GM12878 (cell line): ENCODE data around the gene SRSF3. TPM values are rescaled to one million over a fixed set of nuclear protein-coding genes. Genes with fewer than 3 reads are reported as not detected.

Experiments
- ATAC-seq: fragments of 200-7000 bp; cut with Tn5 transposase; 3 replicates; pipeline ENCODE4 v1.9.1; 2020; ENCODE audit warnings: mild to moderate bottlenecking, moderate library complexity
- BruUV-seq: library from RNA; stranded (reverse); fragments of 400-500 nt; replicated peaks from 2 replicates; lab custom pipeline; 2021; lab: Mats Ljungman, UMichigan
- CTCF ChIA-PET: fragments of 300-600 bp; sonication (Branson Sonifier 250); formaldehyde crosslinking; extraction: SDS; loops from one replicate; lab custom pipeline; 2021; ENCODE audit warnings: inconsistent platforms; lab: Yijun Ruan, JAX
- POLR2A ChIA-PET: fragments of 350-600 bp; formaldehyde crosslinking; extraction: SDS; loops from one replicate; lab custom pipeline; 2021; ENCODE audit warnings: inconsistent platforms; lab: Charles Lee
- RAD21 ChIA-PET: fragments of 300-600 bp; sonication (Branson Sonifier 250); formaldehyde crosslinking; loops from one replicate; lab custom pipeline; 2023; ENCODE audit warnings: antibody characterized with exemption; ENCODE audit not compliant: unreplicated experiment; lab: Charles Lee
- SMC1A ChIA-PET: fragments of 300-600 bp; sonication (Branson Sonifier 250); formaldehyde crosslinking; loops from one replicate; lab custom pipeline; 2023; ENCODE audit not compliant: unreplicated experiment, uncharacterized antibody; lab: Charles Lee
- DNase-seq: peaks from one replicate; pipeline ENCODE4 v3.0.0-alpha.2; 2011; ENCODE audit warnings: low read depth, low spot score
- FAIRE-seq: peaks from 3 replicates; lab custom pipeline; 2011; peaks lifted over from hg19 to GRCh38; lab: Jason Lieb, UNC
- H2AFZ ChIP-seq: 2 replicates; pipeline ENCODE4 v1.6.0; 2011; ENCODE audit warnings: low read depth, low read length, control low read depth; ENCODE audit not compliant: control insufficient read depth
- H3K27ac ChIP-seq: 2 replicates; pipeline ENCODE4 v1.5.1; 2011; ENCODE audit warnings: control low read depth; ENCODE audit not compliant: control insufficient read depth, insufficient read depth
- H3K27me3 ChIP-seq, 2 experiments: replicated peaks in 1 of 2; 2 replicates each; pipeline versions ENCODE4 v1.6.0 to v1.6.1; 2011; ENCODE audit warnings: low read length in 1 of 2; ENCODE audit not compliant: control insufficient read depth in 2 of 2, insufficient read depth in 2 of 2
- H3K36me3 ChIP-seq, 2 experiments: 2 replicates each; pipeline ENCODE4 v1.5.1; 2011; ENCODE audit warnings: low read length in 1 of 2; ENCODE audit not compliant: control insufficient read depth in 2 of 2, insufficient read depth in 2 of 2
- H3K4me1 ChIP-seq: 2 replicates; pipeline ENCODE4 v1.6.1; 2011; ENCODE audit warnings: mild to moderate bottlenecking, low read length, moderate library complexity, mixed read lengths; ENCODE audit not compliant: control insufficient read depth, insufficient read depth
- H3K4me2 ChIP-seq: 2 replicates; pipeline ENCODE4 v1.6.0; 2011; ENCODE audit warnings: control low read depth; ENCODE audit not compliant: control insufficient read depth, insufficient read depth
- H3K4me3 ChIP-seq: fragments of 200-600 bp; sonication (generic); 2 replicates; pipeline ENCODE4 v1.5.1; 2016
- H3K79me2 ChIP-seq: 2 replicates; pipeline ENCODE4 v1.6.0; 2011; ENCODE audit warnings: low read length; ENCODE audit not compliant: control insufficient read depth, insufficient read depth
- H3K9ac ChIP-seq: 2 replicates; pipeline ENCODE4 v1.8.0; 2011; ENCODE audit warnings: low read length, control low read depth, mixed read lengths; ENCODE audit not compliant: control insufficient read depth, insufficient read depth
- H3K9me3 ChIP-seq: replicated peaks from 3 replicates; pipeline ENCODE4 v1.5.1; 2011; ENCODE audit warnings: mild to moderate bottlenecking, low read length; ENCODE audit not compliant: control insufficient read depth, insufficient read depth
- H4K20me1 ChIP-seq: 2 replicates; pipeline ENCODE4 v1.6.0; 2011; ENCODE audit not compliant: control insufficient read depth, insufficient read depth
- BHLHE40 ChIP-seq, 2 experiments: fragments of 450-650 bp in 1 of 2; IDR thresholded peaks; 2 replicates each; pipeline ENCODE4 v1.6.1; 2011 to 2017; ENCODE audit warnings: low read depth in 2 of 2, borderline replicate concordance in 1 of 2, improper control_type of control experiment in 1 of 2, low read length in 1 of 2, mild to moderate bottlenecking in 1 of 2
- BMI1 ChIP-seq: fragments of 450-650 bp; IDR thresholded peaks from 2 replicates; pipeline ENCODE4 v1.6.1; 2016; ENCODE audit warnings: mild to moderate bottlenecking, moderate library complexity, borderline replicate concordance
- CREM ChIP-seq: IDR thresholded peaks from 2 replicates; pipeline ENCODE4 v1.6.1; 2014; ENCODE audit warnings: antibody characterized with exemption, low read depth
- DPF2 ChIP-seq: fragments of 450-650 bp; IDR thresholded peaks from 2 replicates; pipeline ENCODE4 v1.6.1; 2017; ENCODE audit warnings: mild to moderate bottlenecking
- FOS ChIP-seq: IDR thresholded peaks from 3 replicates; pipeline ENCODE4 v1.6.1; 2011; ENCODE audit warnings: borderline replicate concordance; ENCODE audit not compliant: insufficient read length; ENCODE audit errors: extremely low read depth
- HDGF ChIP-seq: fragments of 450-650 bp; IDR thresholded peaks from 2 replicates; pipeline ENCODE4 v1.6.1; 2016; ENCODE audit warnings: antibody characterized with exemption
- LARP7 ChIP-seq: fragments of 450-650 bp; IDR thresholded peaks from 2 replicates; pipeline ENCODE4 v1.6.1; 2017; ENCODE audit warnings: mild to moderate bottlenecking
- MTA2 ChIP-seq: fragments of 450-650 bp; IDR thresholded peaks from 2 replicates; pipeline ENCODE4 v1.6.1; 2016; ENCODE audit warnings: low read depth, mild to moderate bottlenecking, moderate library complexity
- NR2F1 ChIP-seq: fragments of 450-650 bp; conservative IDR thresholded peaks from 2 replicates; pipeline ENCODE4 v1.6.1; 2017; ENCODE audit warnings: mild to moderate bottlenecking
- POLR2AphosphoS2 ChIP-seq: IDR thresholded peaks from 2 replicates; pipeline ENCODE4 v1.6.1; 2011; ENCODE audit warnings: low read depth, mild to moderate bottlenecking, low read length, improper control_type of control experiment, moderate library complexity
- RUNX3 ChIP-seq: IDR thresholded peaks from 2 replicates; pipeline ENCODE4 v1.6.1; 2012; ENCODE audit warnings: low read length, inconsistent platforms
- SMAD5 ChIP-seq: IDR thresholded peaks from 2 replicates; pipeline ENCODE4 v1.6.1; 2016; ENCODE audit warnings: antibody characterized with exemption, low read depth
- STAT1 ChIP-seq: fragments of 450-650 bp; conservative IDR thresholded peaks from 2 replicates; pipeline ENCODE4 v1.6.1; 2014; ENCODE audit warnings: antibody characterized with exemption, mild to moderate bottlenecking
- TAF1 ChIP-seq: IDR thresholded peaks from 2 replicates; pipeline ENCODE4 v1.6.1; 2011; ENCODE audit warnings: mild to moderate bottlenecking, low read depth, low read length, borderline replicate concordance
- TBL1XR1 ChIP-seq: IDR thresholded peaks from 2 replicates; pipeline ENCODE4 v1.6.1; 2012; ENCODE audit warnings: low read depth, low read length, improper control_type of control experiment
- ZNF384 ChIP-seq: IDR thresholded peaks from 2 replicates; pipeline ENCODE4 v1.6.1; 2012; ENCODE audit warnings: low read depth, mild to moderate bottlenecking, low read length, improper control_type of control experiment, borderline replicate concordance
- WGBS: methylation state at CpG from one replicate; pipeline ENCODE4 v1.1.6; 2016; ENCODE audit warnings: low lambda C conversion rate; ENCODE audit not compliant: insufficient replicate concordance, insufficient coverage; ENCODE audit errors: missing lambda C conversion rate; 5-methylcytosine and 5-hydroxymethylcytosine counted together
- in situ Hi-C: fragments of 300-500 bp; cut with MboI; formaldehyde crosslinking; loops from 9 replicates; pipeline ENCODE4 v1.14.3; 2018; ENCODE audit warnings: mixed read lengths
- intact Hi-C: fragments of 100-400 bp; cut with micrococcal nuclease; formaldehyde crosslinking; loops from one replicate; pipeline ENCODE4 v1.14.2; 2022; ENCODE audit not compliant: unreplicated experiment
- polyA plus RNA-seq, 11 experiments: library from polyadenylated mRNA; depleted of rRNA in 4 of 11; unstranded in 6 of 11; stranded (reverse) in 5 of 11; fragments of >200 nt; fragmentation: Nextera tagmentation in 4 of 11; fragmentation: Illumina TruSeq in 1 of 11; extraction: Ambion mirVana in 4 of 11; extraction: Trizol in 1 of 11; gene quantifications; 1 replicate in 1 of 11; 2 replicates in 10 of 11; pipeline versions ENCODE4 v1.2.1 to v1.2.3, GENCODE V29; 2011 to 2016; ENCODE audit warnings: inconsistent platforms in 2 of 11, missing spikeins in 2 of 11, low read depth in 1 of 11
- total RNA-seq, 4 experiments: library from RNA; depleted of rRNA in 3 of 4; stranded (reverse); fragments of >200 nt in 3 of 4; fragmentation: Illumina TruSeq in 1 of 4; extraction: Trizol in 1 of 4; gene quantifications; 2 replicates each; pipeline versions ENCODE4 v1.2.1 to v1.2.3, GENCODE V29; 2013 to 2021
- TF ChIP-seq, protein P1 (sequence below): fragments of 450-650 bp; IDR thresholded peaks from 2 replicates; pipeline ENCODE4 v1.6.1; 2016; ENCODE audit warnings: mild to moderate bottlenecking, moderate library complexity, borderline replicate concordance
- TF ChIP-seq, protein P2 (sequence below): IDR thresholded peaks from 2 replicates; pipeline ENCODE4 v1.6.1; 2011; ENCODE audit warnings: borderline replicate concordance, low read depth, mild to moderate bottlenecking, moderate library complexity, low read length; ENCODE audit not compliant: insufficient read depth, poor library complexity, severe bottlenecking
- TF ChIP-seq, protein P3 (sequence below): IDR thresholded peaks from 2 replicates; pipeline ENCODE4 v1.6.1; 2011; ENCODE audit warnings: borderline replicate concordance, low read depth, mild to moderate bottlenecking, moderate library complexity, mixed read lengths, low read length; ENCODE audit not compliant: insufficient read depth; ENCODE audit errors: extremely low read length

SRSF3 gene
- total and polyA plus RNA-seq, 10 of the 15 experiments (the other 5 are each of a cell fraction or from before 2014, with no cell fraction given) = 195 to 1,377 (median 493) TPM

DNA sequence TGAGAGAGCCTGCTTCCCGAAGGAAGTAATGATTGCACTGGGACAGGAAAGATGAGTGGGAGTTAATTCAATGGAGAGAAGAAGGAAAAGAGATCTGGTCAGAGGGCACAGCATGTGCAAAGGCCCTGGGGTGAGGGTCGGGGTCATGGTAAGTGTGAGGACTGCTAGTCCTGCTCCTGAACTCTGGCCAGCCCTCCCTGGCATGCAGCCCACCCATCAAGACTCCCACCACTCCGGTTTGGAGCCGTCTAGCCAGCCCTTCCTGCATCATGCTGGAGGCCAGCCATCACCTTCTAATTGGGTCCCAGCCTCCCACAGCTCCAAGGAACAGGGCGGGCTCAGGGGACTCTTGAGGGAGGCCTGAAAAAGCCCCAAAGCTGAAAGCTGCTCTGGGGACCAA lies 42.1 kb downstream of the SRSF3 start:
- FAIRE-seq (no peak), ATAC-seq (peak; percentile 49; the same call in 2 of the 3 replicates), DNase-seq (no peak)
- WGBS = 28% methylated on average over 5 of the region's 5 CpGs
- Histone ChIP-seq H3K4me1 (no peaks in the 10 kb centered on the region; the same call in 1 of the 2 replicates), H3K27ac (no peak overlapping the region), H3K4me2 (no peak overlapping the region), H3K79me2 (no peaks in the 10 kb centered on the region), H3K4me3 (no peak overlapping the region), H3K9me3 (no peaks in the 10 kb centered on the region), H3K27me3 (no peaks in the 10 kb centered on the region), H2AFZ (no peak overlapping the region), H4K20me1 (no peaks in the 10 kb centered on the region), H3K36me3 (no peaks in the 10 kb centered on the region), H3K9ac (no peak overlapping the region)
- ChIA-PET SMC1A (interaction anchor here (0.7 to 2.2 kb wide), 4 partner anchors 12 to 34 kb away, joined by 3 to 6 read pairs (median 4); no protein-coding TSS in a partner anchor), CTCF (interaction anchor here (0.7 to 2.0 kb wide), 5 partner anchors 12 to 1161 kb away, joined by 3 to 6 read pairs (median 3); no protein-coding TSS in a partner anchor), POLR2A (interaction anchor here (0.9 to 1.8 kb wide), 5 partner anchors 8 to 15 kb away, joined by 3 to 5 read pairs (median 4); no protein-coding TSS in a partner anchor), RAD21 (interaction anchor here (1.4 to 1.9 kb wide), 3 partner anchors 15 to 28 kb away, joined by 4 to 5 read pairs (median 5); no protein-coding TSS in a partner anchor)
- in situ Hi-C loops (no loop called here), intact Hi-C loops (no loop called here)
- TF ChIP-seq TAF1 (no peak), TBL1XR1 (no peak), HDGF (no peak), CREM (no peak), BHLHE40 (IDR thresholded peaks at IDR 0.05; ENCODE audit: borderline replicate concordance in 1 of 2, low read depth in 2 of 2, low read length in 1 of 2) (no peak), LARP7 (no peak), RUNX3 (no peak), BMI1 (no peak), NR2F1 (no peak), STAT1 (no peak), FOS (no peak), MTA2 (no peak), ZNF384 (no peak), SMAD5 (no peak), DPF2 (no peak), POLR2AphosphoS2 (no peak)
- TF ChIP-seq, protein P1, sequence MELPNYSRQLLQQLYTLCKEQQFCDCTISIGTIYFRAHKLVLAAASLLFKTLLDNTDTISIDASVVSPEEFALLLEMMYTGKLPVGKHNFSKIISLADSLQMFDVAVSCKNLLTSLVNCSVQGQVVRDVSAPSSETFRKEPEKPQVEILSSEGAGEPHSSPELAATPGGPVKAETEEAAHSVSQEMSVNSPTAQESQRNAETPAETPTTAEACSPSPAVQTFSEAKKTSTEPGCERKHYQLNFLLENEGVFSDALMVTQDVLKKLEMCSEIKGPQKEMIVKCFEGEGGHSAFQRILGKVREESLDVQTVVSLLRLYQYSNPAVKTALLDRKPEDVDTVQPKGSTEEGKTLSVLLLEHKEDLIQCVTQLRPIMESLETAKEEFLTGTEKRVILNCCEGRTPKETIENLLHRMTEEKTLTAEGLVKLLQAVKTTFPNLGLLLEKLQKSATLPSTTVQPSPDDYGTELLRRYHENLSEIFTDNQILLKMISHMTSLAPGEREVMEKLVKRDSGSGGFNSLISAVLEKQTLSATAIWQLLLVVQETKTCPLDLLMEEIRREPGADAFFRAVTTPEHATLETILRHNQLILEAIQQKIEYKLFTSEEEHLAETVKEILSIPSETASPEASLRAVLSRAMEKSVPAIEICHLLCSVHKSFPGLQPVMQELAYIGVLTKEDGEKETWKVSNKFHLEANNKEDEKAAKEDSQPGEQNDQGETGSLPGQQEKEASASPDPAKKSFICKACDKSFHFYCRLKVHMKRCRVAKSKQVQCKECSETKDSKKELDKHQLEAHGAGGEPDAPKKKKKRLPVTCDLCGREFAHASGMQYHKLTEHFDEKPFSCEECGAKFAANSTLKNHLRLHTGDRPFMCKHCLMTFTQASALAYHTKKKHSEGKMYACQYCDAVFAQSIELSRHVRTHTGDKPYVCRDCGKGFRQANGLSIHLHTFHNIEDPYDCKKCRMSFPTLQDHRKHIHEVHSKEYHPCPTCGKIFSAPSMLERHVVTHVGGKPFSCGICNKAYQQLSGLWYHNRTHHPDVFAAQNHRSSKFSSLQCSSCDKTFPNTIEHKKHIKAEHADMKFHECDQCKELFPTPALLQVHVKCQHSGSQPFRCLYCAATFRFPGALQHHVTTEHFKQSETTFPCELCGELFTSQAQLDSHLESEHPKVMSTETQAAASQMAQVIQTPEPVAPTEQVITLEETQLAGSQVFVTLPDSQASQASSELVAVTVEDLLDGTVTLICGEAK = no peak
- TF ChIP-seq, protein P2, sequence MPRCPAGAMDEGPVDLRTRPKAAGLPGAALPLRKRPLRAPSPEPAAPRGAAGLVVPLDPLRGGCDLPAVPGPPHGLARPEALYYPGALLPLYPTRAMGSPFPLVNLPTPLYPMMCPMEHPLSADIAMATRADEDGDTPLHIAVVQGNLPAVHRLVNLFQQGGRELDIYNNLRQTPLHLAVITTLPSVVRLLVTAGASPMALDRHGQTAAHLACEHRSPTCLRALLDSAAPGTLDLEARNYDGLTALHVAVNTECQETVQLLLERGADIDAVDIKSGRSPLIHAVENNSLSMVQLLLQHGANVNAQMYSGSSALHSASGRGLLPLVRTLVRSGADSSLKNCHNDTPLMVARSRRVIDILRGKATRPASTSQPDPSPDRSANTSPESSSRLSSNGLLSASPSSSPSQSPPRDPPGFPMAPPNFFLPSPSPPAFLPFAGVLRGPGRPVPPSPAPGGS = no peak
- TF ChIP-seq, protein P3, sequence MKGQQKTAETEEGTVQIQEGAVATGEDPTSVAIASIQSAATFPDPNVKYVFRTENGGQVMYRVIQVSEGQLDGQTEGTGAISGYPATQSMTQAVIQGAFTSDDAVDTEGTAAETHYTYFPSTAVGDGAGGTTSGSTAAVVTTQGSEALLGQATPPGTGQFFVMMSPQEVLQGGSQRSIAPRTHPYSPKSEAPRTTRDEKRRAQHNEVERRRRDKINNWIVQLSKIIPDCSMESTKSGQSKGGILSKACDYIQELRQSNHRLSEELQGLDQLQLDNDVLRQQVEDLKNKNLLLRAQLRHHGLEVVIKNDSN = no peak
- BruUV-seq = no TSS peak
